Measurements from ENCODE around the gene REC114.
"Not testable (repeated sequence)": the region's sequence is repeated elsewhere in the genome, so short reads cannot be mapped to it uniquely, and the experiment has no call there.

The REC114 gene

DNA sequence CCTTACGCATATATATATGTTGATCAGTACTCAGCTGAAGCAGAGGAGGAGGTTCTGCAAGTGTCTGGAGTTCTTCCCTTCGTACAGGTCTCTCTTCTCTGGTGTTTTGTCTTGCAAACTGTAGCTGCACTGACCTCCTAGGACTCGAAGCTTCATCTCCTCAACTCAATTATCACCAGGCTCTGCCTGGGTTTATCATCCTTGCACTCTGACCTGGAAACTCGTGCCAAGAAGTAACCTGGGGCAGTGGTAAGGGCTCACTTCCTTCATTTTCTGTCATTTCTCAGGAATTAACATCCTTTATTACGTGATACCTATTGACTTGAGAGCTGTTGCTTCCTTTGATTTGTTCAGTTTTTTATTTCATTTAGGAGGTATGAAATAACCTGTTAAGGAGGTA lies 14.4 kb downstream of the REC114 start:
- no peak for DNase-seq

DNA sequence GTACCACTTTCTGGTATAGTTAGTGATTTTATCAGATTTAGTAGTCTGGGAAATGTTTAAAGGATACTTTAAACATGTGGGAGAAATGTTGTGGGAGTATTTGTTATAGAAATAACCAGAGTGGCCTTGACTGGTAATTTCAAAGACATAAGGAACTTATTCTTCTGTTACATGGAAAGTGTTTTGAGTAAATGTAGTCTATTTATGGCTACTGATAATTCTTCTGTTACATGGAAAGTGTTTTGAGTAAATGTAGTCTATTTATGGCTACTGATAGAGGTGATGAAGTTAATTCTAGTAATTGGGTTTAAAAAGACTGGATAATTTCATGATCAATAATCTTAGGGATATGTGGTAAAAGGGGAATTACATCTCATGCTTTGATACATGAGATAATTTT lies 17.7 kb downstream of the REC114 start:
- no peak for DNase-seq

DNA sequence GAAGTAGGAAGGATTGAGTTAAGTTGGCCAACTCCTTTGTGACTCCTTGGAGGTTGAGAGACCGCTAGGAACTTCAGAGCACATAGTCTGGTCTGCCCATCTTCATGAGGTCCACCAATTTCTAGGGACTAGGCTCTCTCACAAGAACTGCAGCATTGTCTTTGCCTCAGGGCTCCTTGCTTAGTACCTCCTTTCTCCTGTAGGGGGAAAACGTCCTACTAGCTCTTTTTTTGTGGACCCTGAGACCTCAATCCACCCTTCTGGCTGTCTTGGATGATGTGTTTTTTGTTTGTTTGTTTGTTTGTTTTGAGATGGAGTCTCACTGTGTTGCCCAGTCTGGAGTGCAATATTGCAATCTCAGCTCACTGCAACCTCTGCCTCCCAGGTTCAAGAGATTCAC lies 21.6 kb downstream of the REC114 start:
- no peak for DNase-seq

DNA sequence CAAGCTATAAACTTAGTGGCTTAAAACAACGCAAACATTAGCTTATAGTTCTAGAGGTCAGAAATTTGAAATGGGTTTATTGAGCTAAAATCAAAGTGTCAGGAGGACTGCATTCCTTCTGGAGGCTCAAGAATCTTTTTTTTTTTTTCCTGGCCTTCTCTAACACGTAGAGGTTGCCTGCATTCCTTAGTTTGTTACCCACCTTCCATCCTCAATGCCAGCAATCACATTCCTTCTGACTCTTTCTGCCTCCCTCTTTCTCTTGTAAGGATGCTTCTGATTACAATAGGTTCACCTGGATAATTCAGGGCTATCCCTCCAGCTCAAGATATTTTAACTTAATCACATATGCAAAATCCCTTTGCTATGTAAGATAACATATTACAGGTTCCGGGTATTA lies 24.8 kb downstream of the REC114 start:
- no peak for DNase-seq

DNA sequence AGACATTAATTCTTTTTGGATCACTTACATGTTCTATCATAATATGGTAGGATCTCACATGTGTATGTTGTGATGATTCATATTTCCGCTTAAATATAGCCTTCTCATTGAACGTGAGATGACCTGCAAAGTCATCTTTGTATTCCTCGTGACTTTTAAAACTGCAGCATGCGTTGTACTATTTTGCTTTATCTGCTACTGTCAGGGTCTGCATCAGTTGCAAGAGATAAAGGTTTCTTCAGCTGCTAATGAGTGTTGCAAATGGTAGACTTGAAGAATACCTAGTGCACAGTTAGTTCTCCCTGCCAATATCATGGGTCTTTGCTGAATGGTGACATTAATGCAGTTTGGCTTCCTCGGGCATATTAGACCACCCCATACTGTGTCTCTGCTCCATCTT lies 31.8 kb downstream of the REC114 start:
- DNase-seq = no peak

DNA sequence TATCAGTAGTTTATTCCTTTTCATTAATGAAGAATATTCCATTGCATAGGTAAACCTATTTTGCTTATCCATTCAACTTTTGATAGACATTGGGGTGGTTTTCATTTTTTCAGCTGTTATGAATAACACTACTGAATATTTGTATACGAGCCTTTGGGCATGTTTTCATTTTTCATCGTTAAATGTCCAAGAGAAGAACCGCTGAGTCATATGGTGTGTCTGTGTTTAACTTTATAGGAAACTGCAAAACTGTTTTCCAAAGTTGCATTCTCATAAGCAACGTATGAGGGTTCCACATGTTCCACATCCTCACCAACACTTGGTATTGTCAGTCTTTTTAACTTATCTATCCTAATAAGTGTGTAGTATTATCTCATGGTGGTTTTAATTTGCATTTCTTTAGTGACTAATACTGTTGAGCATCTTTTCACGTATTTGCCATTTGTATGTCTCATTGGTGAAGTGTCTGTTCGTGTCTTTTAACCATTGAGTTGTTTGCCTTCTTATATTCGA lies 33.8 kb downstream of the REC114 start:
- DNase-seq = no peak

DNA sequence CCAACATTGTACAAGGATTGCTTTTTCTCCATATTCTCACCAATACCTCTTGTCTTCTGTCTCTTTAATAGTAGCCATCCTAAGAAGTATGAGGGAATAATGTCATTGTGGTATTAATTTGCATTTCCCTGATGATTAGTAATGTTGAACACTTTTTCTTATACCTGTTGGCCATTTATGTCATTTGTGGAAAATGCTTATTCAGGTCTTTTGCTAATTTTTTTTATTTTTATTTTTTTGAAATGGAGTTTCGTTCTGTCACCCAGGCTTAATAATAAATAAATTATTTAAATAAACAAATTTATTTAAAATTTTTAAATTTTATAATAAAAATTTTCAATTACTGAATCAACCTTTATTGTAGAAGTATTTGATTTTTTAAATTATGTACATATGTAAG lies 37.1 kb downstream of the REC114 start:
- no peak for DNase-seq

DNA sequence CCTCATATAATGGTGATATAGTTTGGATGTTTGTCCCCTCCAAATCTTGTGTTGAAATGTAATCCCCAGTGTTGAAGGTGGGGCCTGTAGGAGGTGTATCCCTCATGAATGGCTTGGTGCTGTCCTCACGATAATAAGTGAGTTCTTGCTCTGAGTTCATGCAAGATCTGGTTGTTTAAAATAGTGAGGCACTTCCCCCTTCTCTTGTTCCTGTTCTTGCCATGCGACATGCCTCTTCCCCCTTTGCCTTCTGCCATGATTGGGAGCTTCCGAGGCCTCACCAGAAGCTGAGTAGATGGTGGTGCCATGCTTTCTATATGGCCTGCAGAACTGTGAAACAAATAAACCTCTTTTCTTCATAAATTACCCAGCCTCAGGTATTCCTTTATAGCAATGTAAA lies 39.2 kb downstream of the REC114 start:
- DNase-seq = no peak

DNA sequence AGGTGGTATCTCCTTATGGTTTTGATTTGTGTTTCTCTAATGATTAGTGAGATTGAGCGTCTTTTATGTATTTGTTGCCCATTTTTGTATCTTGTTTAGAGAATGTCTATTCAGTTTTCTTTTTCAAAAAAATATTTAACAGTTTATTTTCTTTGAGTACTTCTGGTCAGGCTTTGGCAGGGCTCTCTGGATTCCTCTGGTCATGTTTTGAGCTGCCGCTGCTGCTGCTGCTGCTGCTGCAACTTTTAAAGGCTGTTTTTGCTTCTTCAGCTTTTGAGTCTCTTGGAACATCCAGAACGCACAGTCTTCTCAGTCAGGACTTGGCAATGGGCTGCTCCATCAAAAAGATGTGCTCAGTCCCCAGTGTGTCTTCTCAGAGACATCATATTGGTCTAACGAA lies 40.1 kb downstream of the REC114 start:
- no peak for DNase-seq

DNA sequence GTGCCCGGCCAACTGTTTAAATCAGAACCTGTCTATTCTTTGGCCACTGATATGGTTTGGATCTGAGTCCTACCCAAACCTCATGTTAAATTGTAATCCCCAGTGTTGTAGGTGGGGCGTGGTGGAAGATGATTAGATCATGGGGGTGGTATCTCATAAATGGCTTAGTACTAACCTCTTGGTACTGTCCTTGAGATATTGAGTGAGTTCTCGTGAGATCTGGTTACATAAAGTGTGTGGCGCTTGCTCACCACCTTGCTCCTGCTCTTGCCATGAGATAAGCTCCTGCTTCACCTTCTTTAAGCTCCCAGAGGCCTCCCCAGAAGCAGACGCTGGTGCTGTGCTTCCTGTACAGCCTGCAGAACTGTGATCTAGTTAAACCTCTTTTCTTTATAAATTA lies 42.4 kb downstream of the REC114 start:
- DNase-seq = no peak

DNA sequence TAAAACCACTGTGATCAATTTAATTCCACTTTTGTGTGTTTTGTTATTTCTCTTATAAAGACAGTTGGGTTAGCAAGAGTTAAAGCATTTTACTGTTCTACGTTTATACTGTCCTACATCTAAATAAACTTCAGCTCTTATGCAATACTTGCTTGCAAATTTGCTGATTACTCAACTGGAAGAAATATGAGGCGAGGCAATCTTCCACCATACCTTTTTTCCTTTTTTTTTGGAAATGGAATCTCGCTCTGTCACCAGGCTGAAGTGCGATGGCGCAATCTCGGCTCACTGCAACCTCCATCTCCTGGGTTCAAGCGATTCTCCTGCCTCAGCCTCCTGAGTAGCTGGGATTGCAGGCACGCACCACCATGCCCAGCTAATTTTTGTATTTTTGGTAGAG lies 42.9 kb downstream of the REC114 start:
- DNase-seq = not testable (repeated sequence)

DNA sequence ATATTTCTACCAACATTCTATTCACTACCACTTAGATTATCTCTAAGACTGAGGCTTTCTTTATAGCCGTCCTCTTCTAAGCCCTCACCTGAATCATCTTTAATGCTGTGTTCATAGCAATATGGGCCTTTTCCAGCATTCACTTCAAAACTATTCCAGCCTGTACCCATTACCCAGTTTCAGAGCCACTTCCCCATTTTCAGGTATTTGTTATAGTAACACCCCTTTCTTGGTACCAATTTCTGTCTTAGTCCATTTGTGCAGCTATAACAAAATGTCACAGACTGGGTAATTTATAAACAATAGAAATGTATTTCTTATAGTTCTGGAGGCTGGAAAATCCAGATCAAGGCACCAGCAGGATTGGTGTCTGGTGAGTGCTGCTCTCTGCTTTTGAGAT lies 45.7 kb downstream of the REC114 start:
- DNase-seq = no peak

DNA sequence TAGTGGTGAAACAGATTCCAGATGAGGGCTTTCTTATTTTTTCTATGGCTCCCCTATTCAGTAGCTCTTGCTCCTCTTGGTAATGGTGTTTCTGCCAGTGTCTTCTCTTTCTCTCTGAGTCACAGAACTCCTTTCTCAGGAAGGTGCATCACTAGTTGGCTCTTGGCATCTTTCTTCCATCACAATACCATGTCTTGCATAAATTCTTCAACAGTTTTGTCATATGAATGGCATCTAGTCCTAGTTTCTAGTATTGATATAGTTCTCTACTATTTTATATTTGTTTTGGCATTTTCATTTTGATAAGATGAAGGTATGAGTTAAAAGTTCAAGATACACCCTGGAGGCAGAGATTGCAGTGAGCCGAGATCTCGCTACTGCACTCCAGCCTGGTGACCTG lies 51.0 kb downstream of the REC114 start:
- no peak for DNase-seq

DNA sequence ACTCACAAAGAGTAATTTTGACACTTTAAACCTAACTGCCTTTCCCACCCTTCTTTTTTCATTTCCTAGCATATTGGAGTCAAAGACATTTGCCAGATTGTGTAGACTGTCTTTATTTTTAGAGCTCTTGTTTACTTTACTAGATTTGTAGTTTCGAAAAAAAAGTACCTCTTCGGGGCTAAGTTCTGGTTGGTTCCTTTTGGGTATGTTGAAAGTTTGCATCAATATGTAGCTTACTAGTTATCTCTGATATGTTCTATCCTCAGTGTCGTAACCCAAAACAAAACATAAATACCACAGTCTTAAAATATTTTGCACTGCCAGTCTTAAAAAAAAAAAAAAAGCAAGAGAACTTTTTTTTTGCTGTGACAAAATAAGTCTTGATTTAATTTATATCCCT lies 52.2 kb downstream of the REC114 start:
- DNase-seq = no peak

DNA sequence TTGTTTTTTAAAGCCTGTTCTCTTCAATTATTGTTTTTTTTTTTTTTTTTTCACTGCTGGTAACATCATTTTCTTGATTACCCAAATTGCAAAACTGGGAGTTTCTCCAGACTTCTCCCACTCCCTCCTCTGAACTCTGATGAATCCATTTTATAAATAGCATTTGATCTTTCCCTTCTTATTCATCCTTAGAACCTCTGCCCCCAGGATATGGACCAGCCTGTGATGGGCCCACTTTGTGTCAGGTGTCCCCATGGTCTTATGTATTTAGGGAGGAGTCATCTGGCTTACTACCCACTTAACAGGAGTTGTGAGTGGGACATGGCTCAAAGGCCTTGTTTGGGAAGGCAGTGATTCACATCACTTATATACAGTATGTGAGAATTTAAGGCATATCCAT lies 57.7 kb downstream of the REC114 start:
- DNase-seq = no peak

DNA sequence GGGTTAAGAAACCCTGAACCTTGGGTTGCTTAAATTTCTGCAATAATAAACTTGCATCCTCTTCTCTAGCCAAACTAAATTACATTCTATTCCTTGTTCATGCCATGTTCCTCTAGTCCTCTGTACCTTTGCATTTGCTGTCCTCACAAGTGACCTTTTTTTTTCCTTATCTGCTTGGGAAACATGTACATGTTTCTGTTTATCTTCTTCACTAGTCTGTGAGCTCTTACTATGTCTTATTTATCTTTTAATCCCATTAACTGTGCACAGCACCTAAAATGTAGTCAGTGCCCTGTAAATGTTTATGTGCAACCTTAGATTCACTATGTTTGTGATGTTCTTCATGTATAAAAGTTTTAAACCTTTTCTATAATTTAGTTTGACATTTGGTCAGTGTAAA lies 61.9 kb downstream of the REC114 start:
- no peak for DNase-seq

DNA sequence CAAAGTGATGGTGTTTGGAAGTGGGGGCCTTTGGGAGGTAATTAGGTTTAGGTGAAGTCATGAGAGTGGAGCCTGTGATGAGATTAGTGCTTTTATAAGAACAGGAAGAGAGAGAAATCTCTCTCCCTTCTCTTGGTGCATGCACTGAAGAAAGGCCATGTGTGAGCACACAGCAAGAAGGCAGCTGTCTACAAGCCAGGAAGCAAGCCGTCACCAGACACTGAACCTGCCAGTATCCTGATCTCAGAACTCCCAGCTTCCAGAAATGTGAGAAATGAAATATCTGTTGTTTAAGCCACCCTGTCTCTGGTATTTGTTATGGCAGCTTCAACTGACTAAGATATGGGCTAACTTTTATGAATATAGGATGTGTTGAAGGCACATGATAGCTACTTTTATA lies 72.6 kb downstream of the REC114 start:
- DNase-seq = no peak

DNA sequence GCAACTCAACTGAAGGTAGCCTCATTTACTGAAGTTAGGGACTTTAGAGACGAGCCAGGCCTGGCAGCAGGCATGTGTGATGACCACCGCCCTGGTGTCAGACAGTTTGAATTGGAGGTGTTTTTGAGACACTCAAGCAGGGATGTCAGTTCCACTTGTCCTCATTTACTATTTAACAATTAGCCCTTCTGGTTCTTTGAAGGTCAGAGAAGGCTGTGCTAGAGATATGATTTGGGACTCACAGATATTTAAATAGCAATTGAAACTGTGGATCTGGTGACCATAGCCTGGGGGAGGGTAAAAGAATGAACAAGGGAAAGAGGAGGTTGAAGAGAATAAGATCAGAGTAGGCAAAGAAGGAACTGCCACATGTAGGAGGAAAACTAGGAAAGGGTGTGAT lies 74.6 kb downstream of the REC114 start:
- DNase-seq = no peak

DNA sequence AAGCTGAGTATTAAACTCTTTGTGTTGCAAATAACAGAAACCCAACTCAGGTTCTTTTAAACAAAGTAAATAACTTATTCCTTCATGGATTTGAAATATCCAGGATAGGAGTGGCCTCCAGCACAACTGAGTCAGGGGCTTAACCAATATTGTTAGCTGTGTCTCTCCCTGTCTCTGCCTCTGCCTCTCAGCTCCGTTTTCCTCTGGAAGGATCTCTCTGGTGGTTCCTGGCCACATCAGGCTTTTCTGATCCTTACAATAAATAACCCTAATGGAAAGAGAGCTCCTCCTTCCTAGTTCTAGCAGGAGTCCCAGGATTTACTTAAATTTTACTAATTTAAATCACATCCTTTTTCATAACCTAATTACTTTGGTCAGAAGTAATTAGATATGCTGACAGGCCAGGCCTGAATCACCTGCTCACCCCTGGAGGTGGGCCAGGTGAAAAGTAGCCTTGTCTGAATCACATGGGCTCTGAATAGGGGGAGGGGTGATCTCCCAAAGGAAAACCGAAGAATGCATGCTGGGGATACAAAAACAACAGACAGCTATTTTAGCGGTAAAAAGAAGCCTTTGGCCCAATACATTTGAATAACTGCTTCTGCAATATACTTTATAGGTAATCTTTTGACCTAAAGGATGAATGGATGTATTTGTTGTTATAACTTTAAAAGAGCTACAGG lies 75.4 kb downstream of the REC114 start:
- DNase-seq = no peak

DNA sequence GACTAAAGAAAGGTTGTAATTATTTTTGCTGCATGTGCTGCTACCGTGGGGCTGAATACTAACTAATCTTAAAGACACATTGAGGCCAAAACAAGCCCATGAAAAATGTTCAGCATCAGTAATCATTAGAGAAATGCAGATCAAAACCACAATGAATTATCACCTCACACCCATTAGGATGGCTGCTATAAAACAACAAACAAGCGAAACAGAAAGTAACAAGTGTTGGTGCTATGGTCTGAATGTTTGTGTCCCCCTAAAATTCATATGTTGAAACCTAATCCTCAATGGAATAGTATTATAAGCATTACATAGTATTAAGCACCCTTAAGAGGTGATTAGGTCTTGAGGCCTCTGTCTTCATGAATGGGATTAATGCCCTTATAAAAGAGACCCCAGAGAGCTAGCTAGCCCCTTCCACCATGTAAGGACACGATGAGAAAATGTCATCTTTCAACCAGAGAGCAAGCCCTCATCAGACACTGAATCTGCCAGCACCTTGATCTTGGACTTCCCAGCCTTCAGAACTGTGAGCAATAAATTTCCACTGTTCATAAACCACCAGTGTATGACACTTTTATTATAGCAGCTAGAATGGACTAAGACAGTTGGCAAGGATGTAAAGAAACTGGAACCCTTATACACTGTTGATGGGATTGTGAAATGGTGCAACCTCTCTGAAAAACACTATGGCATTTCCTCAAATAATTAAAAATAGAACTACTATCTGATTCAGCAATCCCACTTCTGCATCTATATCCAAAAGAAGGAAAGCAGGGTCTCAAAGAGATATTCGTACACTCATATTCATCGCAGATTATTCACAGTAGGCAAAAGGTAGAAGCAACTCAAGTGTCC lies 76.1 kb downstream of the REC114 start:
- DNase-seq = no peak

DNA sequence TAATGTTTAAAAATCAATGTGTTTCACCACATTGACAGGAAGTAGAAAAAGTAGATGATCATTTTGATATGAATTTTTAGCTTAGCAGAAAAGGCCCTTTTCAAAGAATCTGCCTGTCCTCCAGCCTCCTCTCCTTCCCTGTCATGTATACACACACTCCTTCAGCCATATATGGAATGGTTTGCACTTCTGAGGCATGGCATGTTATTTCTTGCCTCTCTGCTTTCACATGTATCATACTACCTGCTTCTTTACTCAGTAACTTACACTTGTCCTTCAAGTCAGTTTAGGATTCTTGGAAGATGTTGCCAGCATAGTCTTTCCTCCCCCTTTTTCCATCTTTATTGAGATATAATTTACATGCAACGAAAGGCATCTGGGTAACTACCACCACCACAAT lies 79.0 kb downstream of the REC114 start:
- no peak for DNase-seq

DNA sequence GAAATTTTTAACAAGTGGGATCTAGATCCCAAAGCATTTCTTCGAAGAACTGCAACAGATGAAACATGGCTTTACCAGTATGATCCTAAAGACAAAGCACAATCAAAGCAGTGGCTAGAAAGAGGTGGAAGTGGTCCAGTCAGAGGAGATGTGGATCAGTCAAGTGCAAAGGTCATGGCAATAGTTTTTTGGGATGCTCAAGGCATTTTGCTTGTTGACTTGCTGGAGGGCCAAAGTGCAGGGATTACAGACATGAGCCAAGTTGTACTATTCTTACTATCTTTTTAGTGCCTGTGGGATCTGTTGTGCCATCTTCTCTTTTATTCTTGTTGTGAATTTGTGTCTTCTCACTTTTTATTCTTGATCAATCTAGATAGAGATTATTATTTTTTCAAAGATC lies 82.0 kb downstream of the REC114 start:
- no peak for DNase-seq

DNA sequence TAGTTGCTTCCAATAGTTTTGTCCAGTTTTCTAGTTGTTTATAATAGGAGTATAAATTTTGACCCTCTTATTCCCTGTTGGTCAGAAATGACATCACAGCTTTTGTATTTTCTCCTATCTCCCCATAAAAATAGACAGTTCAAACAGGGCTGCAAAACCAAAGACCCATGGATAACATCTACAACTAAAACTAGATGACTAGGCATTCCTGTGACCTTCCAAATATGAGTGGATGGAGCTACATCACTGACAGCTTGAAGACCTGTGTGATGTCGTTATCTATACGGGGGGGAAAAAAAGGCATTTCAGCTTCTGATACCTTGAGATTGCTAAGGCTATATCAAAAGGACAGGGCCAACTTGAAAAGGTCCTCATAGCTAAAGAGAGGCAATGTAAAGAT lies 84.6 kb downstream of the REC114 start:
- no peak for DNase-seq

DNA sequence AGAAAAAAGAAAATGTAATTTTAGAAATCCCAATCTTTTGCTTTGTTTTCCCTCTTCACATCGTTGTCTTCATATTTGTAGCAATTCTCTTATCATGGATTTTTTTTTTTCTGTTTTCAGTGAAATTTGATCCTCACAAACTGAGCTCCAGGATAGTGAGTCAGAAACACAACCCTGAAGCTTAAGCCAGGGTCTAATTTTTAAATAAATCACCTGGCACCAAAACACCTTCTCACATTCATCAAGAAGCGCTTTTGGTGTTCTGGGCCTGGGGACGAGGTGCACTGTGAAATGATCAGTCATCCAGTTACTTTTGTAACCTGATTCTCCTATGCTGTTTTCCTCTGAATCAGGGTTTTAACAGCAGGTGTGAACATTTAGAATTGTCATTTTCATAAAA lies 87.7 kb downstream of the REC114 start:
- no peak for DNase-seq

DNA sequence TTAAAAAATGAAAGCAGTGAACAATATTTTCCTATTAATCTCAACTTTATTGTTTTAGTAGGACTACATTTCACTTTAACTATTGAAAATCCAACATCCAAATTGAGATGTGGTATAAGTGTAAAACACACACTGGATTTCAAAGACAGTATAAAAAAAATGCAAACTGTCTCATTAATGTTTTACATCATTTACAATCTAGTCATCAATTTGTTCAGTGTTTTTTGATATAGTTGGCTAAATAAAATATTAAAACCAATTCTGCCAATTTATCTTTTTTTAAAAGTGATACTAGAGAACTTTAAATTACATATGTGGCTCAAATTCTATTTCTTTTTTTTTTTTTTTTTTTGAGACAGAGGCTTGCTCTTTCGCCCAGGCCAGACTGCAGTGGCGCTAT lies 95.2 kb downstream of the REC114 start:
- no peak for DNase-seq
